GM18517 (cell line): ENCODE measurements around the gene SPRR4.

Experiments used
- ATAC-seq: cut with Tn5 transposase; IDR thresholded peaks from one replicate; pipeline ENCODE4 v1.9.1; 2021; ENCODE audit warnings: mild to moderate bottlenecking, moderate library complexity; ENCODE audit not compliant: unreplicated experiment

Gene SPRR4, protein sequence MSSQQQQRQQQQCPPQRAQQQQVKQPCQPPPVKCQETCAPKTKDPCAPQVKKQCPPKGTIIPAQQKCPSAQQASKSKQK

DNA sequence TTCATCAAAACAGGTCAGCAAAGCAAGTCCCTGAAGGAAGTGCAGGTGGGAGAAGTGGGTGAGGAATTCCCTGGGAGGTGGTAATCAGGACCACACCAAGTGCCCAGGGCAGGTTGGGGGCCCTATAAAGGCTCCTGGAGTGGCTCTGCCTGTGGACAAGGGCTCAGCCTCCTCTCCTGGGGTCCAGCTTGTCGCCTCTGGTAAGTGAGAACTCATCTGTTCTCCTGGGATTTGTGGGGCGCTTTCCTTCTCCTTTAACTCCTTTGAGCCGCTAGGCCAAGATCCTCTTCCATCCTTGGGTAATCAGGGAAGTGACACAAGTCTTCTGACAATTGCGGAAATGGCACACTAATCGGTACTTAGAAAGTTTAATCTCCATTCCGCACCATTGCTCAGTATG lies at the start of gene SPRR4:
Gene SPRR4, plus strand, starts transcription at position 154 of the 400 bp plus-strand sequence. CDS start 1,243 bp downstream, outside the sequence.
- no peak for ATAC-seq

DNA sequence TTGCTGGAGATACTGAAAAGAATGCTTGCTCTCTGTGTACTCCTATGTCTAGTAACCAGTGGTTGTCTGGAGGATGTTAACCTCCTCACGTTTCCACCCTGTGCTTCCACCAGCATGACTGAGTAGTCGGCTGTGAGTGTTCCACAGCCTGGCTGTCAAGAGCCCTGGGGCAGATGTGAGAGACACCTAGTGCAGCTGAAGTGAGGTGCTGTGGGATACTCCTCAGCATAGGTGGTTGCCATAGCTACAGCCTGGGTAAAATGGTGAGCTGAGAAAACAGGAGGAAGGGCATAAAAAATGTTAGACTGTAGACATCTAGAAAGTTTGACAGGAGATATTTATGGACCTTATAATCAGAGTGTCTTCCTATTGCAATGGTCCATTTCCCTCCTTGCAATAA lies 46.3 kb upstream of the SPRR4 start:
- ATAC-seq = no peak

DNA sequence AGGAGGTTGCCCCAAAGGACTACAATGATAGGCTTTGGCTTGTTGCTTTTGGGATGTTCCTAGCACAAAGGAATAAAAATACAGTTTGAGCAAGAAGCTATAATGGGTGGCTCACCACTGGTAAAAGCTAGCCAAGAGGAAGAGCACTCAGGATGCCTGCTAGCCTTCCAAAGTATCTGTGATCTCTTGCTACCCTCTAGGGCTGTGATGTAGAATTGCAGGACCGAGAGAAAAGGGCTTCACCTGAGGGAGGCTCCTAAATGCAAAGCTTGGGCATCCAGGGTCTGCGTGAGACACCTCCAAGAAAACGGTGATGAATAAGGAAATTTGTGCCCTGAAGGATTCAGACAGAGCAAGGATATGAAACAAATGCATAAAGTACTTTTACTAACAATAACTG lies 44.4 kb upstream of the SPRR4 start:
- ATAC-seq = no peak

DNA sequence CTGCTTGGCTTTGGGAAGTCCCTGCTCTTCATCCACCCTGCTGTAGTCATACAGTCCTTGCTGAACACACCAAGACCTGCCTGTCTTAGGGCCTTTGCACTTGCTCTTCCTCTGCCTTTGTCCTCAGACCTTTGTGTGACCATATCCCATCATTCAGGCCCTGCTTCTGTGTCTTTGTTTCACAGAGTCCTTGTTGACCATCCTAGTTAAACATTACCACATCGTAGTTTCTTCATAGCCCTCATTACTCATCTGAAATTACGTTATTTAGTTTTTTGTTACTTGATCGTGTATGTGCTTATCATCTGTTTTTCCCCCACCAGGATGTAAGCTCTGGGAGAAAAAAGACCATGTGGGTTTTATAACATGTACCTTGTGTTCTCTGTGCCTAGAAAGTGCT lies 41.8 kb upstream of the SPRR4 start:
- no peak for ATAC-seq

DNA sequence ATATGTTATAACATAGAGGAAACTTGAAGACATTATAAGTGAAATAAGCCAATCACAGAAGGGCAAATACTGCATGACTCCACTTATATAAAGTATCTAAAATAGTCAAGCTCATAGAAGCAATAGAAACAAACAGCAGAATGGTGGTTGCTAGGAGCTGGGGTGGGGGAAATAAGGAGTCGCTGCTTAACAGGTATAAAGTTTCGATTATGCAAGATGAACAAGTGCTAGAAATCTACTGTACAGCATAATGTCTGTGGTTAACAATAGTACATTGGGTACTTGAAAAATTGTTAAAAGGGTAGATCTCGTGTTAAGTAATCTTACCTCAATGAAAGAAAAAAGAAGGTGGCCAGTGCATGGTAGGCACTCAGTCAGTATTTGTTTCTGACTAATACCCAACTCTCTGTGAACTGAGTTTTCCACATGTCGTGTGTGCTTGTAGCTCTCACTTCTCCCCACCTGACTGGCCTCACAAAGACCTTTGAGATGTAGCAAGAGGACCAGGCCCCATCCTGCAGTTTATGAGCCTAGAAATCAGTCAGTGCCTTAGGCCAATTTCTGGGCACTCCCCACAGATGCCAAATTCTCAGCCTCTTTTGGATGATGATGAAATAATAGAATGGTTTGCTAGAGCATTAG lies 38.2 kb upstream of the SPRR4 start:
- ATAC-seq = no peak

DNA sequence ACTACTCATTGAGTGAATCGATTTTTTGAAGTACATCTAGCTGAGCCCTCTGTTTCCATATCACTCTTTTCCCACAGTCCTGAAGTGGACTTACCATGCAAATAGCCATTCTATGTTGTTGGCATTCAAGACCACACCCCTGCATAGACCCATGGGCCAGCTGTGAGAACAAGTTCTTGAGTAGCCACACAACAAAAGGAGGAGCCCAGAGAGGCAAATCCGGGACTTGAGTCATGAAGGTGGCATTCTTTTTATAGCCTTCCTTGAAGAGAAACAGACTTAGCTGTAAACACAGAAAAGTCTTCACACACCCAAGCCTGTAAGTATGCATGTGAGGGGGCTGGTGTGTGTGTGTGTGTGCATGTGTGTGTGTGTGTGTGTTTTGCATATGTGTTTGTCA lies 37.3 kb upstream of the SPRR4 start:
- ATAC-seq = no peak

DNA sequence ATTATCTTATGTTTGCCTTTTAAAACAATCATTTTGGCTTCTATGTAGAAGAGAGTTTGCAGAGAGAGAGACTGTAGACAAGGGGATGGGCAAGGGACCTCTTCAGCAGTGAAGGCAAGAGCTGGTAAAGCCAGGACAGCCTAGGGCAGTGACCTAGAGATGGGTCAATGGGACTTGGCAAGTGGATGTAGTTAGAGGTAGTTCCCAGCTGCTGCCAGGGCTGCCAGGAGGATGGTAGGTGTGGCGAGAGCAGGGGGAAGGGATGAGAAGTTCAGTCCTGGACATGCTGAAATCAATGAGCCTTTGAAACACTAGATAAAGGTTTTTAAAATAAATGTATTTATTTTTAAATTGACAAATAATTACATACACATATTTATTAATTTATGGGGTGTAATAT lies 29.8 kb upstream of the SPRR4 start:
- no peak for ATAC-seq

DNA sequence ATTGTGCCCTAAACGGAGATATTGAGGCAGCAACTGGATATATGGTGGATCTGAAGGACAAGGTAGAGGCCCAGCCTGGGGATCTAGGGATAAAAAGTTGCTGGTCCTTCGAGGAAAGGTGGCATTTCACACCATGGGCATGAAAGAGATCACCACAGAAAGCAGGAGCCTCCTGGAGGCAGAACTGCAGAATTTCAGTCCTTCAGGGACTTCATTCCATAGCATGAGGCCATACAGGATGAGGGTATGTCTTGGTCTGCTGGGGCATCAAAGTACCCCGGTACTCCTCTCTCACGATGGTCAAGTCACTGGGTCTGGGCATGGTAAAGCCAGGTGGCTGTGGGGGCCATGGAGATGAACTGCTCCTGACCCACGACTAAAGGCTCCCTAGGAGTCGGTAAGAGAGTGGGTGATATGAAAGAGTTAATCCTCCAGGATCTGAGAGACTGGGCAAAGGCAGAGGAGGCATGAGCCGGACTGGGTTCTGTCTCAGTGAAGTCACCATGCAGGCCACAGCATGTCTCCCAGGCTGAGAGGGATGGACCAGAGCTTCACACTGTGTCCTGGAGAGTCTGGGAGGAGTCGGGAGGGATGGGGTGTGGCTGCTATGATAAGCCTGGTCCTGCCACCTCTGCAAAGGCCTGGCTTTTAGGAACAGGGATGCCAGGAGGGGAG lies 29.3 kb upstream of the SPRR4 start:
- no peak for ATAC-seq

DNA sequence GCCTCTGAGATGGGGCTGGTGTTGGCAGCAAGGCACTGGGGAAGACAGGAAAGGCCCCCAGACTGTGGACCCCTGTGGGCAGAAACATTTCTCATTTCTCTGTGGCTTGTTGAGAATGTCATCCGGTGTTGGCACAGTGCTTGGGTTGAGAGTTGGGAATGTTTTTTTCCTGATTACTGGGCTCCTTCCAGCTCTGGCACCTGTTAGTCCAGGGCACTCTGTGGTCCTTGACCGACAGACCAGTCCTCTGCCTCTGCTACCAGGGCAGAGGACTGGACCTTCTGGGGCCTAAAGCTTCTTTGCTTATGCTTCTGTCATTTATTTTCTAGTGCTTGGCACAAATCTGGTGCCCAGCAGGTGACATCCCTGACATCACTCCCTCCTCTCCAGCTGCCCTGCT lies 28.3 kb upstream of the SPRR4 start:
- no peak for ATAC-seq

DNA sequence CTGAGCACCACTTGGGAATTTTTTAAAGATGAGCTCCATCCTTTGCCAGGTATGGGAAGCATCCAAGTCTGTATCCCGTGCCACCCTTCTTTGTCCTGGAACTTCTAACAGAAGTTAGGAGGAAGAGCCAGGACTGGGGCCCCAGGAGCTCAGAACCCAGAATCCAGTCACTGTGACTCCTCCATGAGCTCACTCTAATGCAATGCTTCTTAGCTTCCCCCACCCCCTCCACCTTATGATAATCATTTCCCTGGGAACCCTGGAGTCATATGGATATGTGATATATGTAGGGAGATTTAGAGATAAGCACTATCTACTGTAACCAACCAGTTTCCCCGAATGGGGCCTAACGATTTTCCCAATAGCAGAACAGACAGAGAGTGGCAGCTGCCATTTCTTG lies 24.2 kb upstream of the SPRR4 start:
- ATAC-seq = no peak

DNA sequence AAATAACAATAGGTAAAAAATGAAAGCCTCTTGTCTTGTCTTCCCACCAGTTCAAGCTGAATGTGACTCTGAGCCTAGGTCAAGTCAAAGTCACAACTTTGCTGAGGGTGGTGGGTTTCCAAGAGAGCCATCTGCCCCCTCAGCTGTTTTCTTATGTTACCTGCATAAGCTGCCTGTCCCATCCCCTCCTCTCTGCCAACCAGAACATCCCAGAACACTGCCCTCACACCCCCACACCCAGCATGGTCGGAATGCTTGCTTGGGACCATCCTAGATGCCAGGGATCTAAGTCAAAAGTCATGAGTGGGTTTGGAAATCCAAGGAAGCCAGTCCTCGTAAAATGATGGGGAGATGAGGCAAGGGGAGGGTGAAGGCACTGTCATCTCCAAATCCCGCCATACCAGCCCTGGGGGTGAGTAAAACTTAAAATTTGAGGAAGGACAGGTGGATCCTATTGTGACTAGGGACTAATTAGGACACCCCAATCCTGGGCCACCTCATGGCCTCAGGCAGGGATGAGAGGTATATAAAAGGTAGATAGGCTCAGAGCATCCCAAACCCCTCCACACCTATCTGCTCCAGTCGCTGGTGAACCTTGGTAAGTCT lies 23.7 kb upstream of the SPRR4 start, which contains the start of gene SPRR5:
Gene SPRR5, plus strand, starts transcription at position 556 of the 606 bp plus-strand sequence. CDS start 1,349 bp downstream, outside the sequence.
- ATAC-seq = no peak

DNA sequence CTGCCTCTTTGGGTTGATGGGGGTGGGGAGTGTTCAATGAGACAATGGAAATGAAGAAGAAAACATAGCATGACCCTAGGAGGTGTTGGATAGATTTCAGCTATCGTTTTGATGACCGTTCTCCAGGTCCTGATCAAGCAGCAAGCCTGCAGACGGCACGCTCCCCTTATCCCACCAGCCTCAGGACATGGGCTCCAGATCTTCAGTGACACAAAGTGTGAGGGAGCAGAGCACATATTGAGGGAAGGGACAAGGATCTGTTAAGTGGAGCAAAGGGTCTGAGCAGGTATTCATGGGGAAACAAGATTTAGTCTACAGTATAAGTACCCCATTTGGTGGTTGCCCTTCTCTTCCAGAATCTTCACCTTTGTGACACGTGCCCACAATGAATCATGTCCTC lies 18.7 kb upstream of the SPRR4 start:
- no peak for ATAC-seq

DNA sequence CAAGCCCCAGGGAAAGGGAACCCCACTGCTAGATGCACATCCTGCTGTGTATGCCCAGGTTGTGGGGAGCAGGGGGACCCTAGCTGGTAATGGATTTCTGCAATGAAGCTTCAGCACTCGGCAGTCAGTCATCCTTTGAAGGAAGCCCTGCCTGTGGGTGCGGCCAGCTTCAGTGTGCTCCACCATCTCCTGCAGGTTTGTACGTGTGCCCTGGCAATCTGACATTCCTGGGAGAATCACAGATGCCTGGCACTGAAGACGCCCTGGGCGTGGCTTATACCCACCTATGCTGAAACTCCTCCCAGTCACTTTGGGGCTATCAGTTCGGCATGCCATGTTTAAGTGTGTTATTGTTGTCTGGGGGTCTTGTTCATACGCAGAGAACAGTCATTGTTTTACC lies 16.7 kb upstream of the SPRR4 start:
- ATAC-seq = no peak

DNA sequence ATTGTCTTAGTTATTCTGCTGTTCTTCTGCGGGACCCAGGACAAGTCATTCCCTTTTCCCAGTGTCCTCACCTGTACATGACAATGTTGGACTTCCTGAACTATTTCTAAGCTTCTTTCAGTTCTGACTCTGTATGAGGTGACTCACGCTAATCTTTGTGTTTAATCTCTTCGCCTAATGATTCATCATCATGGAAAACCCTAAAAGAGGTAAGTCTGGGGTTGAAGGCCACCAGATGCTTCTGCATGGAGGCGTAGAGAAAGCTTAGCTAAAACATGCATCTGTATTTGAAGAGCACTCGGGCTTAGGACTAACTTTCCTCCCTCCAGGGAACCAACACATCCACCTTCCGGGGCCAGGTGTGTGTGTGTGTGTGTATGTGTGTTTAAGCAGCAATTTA lies 16.0 kb upstream of the SPRR4 start:
- no peak for ATAC-seq

DNA sequence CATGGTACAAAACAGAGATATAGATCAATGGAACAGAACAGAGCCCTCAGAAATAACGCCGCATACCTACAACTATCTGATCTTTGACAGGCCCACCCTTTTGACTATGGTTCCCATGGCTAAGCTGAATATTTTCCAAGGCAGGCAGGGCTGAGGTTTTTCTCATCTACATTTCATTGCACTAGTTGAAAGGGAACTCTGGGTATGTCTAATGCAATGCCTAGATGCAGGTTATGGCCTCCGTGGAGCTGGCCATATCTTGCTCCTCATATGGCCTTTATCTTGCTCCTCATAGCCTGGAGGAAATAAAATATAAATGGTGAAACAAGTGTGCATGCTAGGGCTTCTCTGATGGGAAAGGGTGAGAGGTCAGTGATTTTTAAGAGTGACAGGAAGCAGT lies 12.9 kb upstream of the SPRR4 start:
- ATAC-seq = no peak

DNA sequence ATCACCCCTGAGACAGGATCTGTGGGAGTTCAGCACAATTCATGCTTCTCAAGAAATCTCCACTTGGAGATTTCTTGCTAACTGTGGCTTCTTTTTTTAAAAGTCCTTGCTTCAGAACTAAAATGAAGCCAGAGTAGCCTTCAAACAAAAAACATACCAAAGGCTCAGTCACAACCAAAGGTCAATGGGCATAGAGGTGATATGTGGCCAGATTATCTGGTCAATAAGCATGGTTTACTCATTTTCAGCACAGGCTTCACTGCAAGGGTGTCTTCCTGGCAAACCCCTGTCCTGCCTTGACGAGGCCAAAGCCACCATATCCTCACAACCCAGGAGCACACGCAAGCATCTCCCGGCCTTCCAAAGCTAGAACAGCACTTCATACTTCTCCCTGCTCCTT lies 11.2 kb upstream of the SPRR4 start:
- no peak for ATAC-seq

DNA sequence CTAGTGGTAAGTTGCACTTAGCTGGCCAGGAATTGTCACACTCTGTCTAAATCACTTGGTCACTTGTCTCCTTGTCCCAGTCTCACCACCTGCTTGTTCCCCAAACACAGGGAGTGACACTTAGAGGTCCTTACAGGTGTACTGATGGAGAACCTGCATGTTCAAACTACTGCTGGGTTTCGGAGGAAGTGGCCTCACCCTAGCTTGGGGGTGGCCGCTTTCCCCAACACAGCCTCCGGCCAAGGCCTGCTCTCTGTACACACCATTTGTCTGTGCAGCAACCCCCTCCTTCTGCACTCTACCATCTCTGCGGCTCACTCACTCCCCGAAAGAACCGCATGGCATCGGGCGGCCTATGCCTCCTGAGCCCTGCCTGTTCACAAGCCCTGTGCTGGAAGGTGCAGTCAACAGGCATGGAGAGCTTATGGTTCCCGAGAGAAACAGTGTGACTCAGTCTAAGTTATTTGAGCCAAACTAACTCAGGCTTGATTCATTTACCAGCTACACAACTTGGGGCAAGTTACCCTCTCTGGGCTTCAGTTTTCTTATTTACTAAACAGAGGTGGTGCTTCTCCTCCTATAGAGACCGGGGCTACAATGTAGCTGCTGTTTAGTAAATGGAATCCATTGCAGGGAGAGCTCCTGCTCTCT lies 10.5 kb upstream of the SPRR4 start:
- ATAC-seq = no peak

DNA sequence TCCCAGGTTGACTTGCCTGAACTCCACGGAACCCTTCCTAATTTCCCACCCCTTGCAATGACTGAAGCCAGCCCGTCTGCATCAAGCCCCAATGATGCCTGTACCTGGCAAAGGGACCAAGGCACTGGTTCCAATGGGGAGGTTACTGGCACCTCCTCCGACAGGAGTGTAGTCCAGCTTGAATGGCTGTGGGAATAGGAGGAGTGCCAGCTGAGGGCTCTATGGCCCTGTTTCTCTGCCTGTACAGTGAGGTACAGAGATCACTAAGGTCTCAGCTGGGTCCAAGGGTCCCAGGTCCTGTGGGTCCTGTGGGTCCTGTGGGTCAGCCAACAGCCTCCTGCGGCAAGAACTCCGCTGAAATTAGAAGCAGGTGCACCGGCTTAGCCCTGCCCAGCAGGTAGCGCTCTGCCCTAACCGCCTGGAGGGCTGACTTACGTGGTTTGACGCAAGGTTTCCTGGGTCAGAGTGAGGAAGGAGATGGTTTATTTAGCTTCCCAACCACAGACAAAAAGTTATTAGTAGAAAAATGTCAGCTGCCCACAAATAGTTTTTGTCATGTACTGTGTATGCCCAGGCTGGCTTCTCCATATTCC lies 9.9 kb upstream of the SPRR4 start:
- no peak for ATAC-seq

DNA sequence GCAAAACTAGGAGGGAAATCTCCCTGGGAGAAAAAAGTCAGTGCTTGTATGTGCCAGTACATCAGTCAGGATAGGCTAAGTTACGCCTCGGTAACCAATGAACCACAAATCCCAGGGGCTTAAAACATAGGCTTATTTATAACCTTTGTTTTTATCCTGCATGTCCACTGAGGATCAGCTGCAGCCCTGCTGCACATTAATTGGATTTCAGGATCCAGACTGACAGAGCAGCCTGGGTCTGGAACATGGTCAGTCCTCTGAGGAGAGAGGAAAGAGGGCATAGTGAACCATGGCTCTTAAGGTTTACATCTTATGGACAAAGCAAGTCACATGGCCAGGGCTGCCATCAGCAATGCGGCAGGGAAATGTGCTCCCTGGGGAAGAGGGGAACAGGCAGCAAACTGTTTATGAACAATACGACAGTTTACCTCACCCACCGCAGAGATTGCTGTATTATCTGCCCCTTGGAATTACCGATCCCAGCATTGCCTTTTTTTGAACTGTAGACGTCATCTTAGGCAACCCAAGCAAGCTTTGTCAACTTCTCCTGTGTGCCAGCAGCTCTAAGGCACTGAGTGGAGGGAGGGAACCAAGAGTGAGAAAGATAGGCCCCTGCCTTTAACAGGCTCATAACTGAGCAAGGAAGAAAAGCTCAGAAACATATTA lies 9.1 kb upstream of the SPRR4 start:
- ATAC-seq = no peak

DNA sequence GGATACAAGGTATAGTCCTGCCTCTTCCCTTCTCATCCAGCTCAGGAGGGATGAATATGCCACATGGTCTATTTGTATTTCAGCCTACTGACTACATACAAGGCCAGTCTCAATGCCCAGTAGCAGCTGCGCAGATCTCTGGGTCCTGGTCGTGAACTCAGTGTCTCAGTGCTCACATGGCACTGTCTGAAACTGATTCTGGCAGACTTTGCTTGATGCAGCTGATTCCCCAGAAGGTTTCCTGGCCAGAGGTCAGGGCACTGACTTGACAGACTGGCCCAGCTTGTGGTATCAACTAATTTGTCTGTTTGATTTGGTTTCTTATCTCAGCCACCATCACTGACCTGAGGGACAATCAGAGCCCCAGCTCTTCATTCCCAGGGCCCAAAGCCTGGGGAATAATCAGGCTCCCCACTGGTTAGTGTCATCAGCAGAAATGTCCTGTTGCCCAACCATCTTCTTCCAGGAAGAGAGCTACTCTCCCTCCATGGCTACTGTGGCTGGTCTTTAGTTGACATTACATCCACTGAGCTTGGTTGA lies 7.5 kb upstream of the SPRR4 start:
- no peak for ATAC-seq
